GM10266 (cell line): ENCODE data around the gene CSRP3.

ENCODE experiments used
- DNase-seq: peaks from one replicate; pipeline ENCODE4 v3.0.0; 2012; ENCODE audit errors: extremely low spot score
- TF ChIP-seq, protein P1 (sequence below): IDR thresholded peaks from 2 replicates; pipeline ENCODE4 v1.5.1; 2012; ENCODE audit warnings: mild to moderate bottlenecking, low read depth; ENCODE audit not compliant: control insufficient read depth, insufficient read depth; ENCODE audit errors: missing control alignments

The CSRP3 gene

DNA sequence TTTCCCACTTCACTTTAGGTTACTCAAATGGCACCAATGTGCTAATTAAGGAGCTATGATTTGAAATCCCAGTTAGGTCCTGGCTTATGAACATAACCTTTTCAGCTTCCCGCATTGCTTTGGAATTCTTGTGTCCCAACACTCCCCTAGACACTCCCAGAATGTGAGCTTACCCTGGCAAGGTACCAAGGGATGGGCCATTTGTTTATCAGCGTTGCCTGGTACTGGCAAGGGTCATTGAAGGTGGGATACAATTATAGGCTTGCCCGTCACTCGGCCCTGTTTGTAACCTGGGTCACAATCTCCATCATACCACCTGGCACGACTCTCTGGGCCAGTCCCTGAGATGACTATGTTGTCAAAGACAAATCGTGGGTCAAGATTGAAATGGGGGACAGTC lies 5.4 kb downstream of the CSRP3 start:
- TF ChIP-seq, protein P1, sequence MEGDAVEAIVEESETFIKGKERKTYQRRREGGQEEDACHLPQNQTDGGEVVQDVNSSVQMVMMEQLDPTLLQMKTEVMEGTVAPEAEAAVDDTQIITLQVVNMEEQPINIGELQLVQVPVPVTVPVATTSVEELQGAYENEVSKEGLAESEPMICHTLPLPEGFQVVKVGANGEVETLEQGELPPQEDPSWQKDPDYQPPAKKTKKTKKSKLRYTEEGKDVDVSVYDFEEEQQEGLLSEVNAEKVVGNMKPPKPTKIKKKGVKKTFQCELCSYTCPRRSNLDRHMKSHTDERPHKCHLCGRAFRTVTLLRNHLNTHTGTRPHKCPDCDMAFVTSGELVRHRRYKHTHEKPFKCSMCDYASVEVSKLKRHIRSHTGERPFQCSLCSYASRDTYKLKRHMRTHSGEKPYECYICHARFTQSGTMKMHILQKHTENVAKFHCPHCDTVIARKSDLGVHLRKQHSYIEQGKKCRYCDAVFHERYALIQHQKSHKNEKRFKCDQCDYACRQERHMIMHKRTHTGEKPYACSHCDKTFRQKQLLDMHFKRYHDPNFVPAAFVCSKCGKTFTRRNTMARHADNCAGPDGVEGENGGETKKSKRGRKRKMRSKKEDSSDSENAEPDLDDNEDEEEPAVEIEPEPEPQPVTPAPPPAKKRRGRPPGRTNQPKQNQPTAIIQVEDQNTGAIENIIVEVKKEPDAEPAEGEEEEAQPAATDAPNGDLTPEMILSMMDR, result no peak
- no peak for DNase-seq

DNA sequence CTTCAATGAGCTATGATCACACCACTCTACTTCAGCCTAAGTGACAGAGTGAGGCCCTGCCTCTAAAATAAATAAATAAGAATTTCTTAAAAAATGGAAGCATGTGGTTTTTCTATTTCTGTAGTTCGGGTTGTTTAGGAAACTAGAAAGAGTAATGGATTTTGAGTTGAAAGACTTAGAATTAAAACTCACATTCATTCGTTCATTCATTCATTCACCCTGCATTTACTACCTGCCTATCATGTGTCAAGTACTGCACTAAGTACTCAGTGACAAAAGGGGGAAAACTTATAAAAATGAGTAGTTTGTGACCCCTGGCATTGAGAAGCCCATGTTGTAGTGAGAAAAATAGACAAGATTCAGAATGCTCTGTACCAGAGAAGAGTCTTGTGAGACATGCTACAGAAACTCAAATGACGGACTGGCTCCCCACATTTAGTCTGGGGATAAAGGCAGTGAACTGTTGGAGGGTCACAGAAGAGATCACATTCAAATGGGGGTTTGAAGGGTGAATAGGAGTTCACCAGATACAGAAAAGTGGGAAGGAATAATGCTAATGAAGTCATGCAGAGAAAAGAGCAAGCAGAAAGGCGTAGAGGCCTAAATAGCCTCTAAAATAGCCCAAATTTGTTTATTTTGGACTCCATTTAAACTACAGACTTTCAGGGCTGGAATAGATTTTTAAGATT lies 7.0 kb downstream of the CSRP3 start:
- TF ChIP-seq, protein P1, result no peak
- DNase-seq, result no peak

DNA sequence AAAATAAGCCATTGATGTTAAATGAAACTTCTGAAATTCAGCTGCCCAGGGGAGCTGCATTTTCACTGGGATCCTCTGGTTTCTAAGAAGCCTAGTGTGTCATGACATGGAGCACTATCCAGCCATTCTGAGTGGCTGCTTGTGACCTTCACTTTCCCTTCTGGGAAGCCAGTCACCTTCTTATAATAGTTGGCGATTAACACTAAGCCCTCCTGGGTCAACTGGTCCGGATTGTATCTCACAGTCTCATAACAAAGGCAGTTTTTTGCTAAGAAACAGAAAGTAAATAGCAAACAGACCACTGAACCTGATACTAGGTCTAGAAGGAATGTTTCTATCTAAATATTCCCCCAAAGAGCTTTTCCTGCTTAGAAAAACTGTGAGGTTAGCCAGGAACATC lies 7.9 kb downstream of the CSRP3 start:
- TF ChIP-seq, protein P1, result no peak
- no peak for DNase-seq

DNA sequence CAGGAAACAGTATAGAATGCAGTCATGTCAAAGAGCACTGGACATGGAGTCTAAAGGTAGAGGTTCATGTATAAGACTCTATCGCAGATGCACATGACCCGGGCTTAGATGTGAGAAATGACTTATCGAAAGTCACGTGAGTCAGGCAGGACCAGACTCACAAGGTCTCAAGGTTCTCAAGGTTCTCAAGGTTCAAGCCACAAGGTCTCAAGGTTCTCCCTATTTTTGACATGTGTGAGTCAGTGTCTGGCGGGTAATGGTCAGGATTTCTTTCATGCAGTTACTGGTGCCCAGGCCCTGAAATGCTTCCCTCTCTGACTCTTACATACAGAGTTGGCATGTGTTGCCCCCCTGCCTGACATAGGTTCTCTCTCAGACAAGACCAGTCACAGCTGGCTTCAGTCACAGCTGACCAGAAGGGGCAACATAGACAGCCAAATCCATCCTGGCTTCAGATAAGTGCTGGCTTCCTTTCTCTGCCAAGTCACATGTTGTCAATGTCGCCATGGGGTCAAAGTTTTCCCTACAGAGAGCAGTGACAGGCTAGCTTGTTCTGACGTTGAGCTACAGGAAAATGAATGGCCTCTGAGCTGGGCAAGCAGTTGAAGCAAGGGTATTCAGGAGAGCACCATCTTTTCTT lies 10.1 kb downstream of the CSRP3 start:
- TF ChIP-seq, protein P1, result no peak
- no peak for DNase-seq

DNA sequence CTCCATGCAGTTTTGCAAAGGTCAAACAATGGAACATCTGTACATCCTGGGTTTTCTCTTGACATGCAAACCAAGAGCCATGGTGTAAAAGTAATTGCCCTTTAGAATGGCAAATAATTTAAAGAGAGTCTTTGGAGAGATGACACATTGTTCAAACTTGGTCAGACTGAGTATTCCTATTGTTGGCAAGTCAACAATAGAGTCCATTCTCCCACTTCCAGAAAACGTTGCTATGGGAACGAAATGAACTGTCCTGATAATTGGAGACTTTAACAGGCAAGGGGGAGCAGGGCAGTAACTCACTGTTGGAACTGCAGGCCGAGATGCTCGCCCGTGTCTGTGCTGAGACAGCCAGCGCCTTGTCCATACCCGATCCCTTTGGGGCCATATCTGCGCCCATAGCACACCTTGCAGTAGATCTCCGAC lies 13.9 kb downstream of the CSRP3 start:
- TF ChIP-seq, protein P1, result no peak
- DNase-seq, result no peak

DNA sequence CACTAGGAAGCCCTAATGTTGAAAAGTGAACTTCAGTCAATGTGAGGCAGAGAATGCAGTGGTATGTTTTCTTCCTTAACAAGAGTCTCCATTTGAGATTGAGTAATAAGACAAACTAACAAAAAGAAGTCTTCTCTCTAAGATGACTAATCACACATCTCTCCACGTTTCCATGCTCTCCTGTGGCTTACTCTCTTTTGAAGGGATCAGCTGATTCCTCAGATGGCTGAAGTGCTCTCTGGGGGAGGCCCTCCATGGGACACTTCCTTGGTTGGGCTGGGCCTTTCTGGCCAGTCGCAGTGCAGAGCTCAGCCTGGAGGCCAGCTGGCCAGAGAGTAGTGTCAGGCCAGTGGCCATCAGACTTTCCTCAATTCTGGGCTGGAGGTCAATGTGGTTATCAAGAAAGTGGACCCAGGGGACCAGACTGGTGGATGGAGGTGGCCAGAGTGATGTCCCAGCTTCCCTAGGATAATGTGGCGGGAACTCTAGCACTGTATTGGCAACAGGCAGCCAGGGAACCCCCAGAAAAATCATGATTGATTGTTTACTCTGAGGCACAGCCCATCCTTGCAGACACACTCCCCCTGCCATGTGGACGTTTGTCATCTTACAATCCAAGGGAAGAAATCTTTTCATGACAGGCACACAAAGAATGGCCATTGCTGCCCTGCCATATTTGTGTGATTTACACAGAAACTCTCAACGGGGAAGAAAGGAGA lies 14.5 kb downstream of the CSRP3 start:
- no peak for DNase-seq
- TF ChIP-seq, protein P1, result no peak
